Ovary (tissue), 3 donors: Measurements from ENCODE around the gene CYP2D6.

Experiments
- POLR2A ChIP-seq: fragments of 450-650 bp; IDR thresholded peaks from one replicate; pipeline ENCODE4 v1.6.1; 2017; ENCODE audit warnings: antibody characterized with exemption, mild to moderate bottlenecking, moderate library complexity
- TF ChIP-seq, protein P1 (sequence below), 3 donors: fragments of 450-650 bp in 2 of 3; fragments of 200-600 bp in 1 of 3; IDR thresholded peaks; one replicate each; pipeline versions ENCODE4 v1.5.1 to v1.8.0; 2016 to 2022; ENCODE audit warnings: antibody characterized with exemption in 3 of 3, mild to moderate bottlenecking in 1 of 3
- donor health status: DM: no; HTN: no; CAD: no.

DNA sequence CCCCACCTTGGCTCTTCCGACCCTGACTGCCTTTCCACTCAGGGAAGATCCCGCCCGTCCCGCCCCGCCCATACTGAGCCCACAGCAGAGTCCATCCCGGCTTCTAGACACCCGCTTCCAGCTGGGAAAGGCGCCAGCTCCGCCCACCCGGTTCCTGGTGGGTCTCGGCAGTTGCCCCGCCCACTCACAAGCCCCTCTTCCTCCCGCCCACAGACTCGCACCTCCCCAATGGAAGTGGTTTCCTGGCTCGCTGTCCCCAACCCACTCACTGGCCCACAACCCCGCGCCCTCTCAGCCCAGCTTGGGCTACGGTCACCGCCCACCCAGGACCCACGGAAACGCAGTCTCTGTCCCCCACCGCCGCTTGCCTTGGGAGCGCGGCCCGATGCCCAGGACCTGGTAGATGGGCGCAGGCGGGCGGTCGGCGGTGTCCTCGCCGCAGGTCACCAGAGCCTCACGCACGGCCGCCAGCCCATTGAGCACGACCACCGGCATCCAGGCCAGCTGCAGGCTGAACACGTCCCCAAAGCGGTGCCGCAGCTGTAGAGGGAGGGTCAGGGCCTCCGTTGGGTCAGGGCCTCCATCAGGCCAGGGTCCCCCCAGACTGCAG lies 22.2 kb upstream of the CYP2D6 start:
- TF ChIP-seq, protein P1, sequence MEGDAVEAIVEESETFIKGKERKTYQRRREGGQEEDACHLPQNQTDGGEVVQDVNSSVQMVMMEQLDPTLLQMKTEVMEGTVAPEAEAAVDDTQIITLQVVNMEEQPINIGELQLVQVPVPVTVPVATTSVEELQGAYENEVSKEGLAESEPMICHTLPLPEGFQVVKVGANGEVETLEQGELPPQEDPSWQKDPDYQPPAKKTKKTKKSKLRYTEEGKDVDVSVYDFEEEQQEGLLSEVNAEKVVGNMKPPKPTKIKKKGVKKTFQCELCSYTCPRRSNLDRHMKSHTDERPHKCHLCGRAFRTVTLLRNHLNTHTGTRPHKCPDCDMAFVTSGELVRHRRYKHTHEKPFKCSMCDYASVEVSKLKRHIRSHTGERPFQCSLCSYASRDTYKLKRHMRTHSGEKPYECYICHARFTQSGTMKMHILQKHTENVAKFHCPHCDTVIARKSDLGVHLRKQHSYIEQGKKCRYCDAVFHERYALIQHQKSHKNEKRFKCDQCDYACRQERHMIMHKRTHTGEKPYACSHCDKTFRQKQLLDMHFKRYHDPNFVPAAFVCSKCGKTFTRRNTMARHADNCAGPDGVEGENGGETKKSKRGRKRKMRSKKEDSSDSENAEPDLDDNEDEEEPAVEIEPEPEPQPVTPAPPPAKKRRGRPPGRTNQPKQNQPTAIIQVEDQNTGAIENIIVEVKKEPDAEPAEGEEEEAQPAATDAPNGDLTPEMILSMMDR (IDR thresholded peaks at IDR 0.05) = no peak
- no peak for TF ChIP-seq POLR2A
